Measurements from ENCODE around the gene RERE. TPM values are rescaled to one million over a fixed set of nuclear protein-coding genes. Genes with fewer than 3 reads are reported as not detected.

The RERE gene
- total and polyA plus RNA-seq, 2 donors (not counting 3 experiments of a cell fraction or from before 2014, with no cell fraction given): 14.1 to 113 TPM

GRCh38 chr1:8669606-8670335 lies 147.7 kb downstream of the RERE start:
- dilution Hi-C loops (cut with MboI; ENCODE audit: extremely low pct_ligation_motif_present, low sequenced_read_pairs) (no loop called here), intact Hi-C loops (cut with micrococcal nuclease) (loop anchor here (2.0 to 5.0 kb wide), 4 partner anchors 69 to 247 kb away; no protein-coding TSS in a partner anchor)
- TF ChIP-seq MYC (IDR thresholded peaks at IDR 0.05; ENCODE audit: low read depth, low read length) (no peak), CTCF (IDR thresholded peaks at IDR 0.05; ENCODE audit: extremely low read depth in 1 of 2, insufficient read depth in 1 of 2, low read depth in 1 of 2, low read length in 2 of 2) (no peak), EZH2 (IDR thresholded peaks at IDR 0.05; ENCODE audit: borderline replicate concordance, low read depth, low read length, severe bottlenecking) (no peak), FOS (IDR thresholded peaks at IDR 0.05; ENCODE audit: borderline replicate concordance, insufficient read depth, low read length) (no peak), GATA2 (IDR thresholded peaks at IDR 0.05; ENCODE audit: insufficient read depth, insufficient read length, low read depth, low read length) (no peak), JUN (IDR thresholded peaks at IDR 0.05; ENCODE audit: borderline replicate concordance, insufficient read depth, insufficient read length, low read depth) (no peak), POLR2A (IDR thresholded peaks at IDR 0.05; ENCODE audit: low read depth, low read length) (no peak), POLR2AphosphoS5 (IDR thresholded peaks at IDR 0.05; ENCODE audit: insufficient read depth, low read depth, low read length) (no peak)
- TF ChIP-seq, protein P1, sequence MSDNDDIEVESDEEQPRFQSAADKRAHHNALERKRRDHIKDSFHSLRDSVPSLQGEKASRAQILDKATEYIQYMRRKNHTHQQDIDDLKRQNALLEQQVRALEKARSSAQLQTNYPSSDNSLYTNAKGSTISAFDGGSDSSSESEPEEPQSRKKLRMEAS (IDR thresholded peaks at IDR 0.05; ENCODE audit: insufficient read depth, insufficient read length): no peak
- ChIA-PET CTCF (interaction anchor here (0.6 to 8.7 kb wide), 15 partner anchors 8 to 181 kb away, joined by 3 to 102 read pairs (median 5); no protein-coding TSS in a partner anchor), POLR2A (no interaction called here)
- no peak for FAIRE-seq
- DNase-seq (ENCODE audit: low read depth, low spot score): no peak
- Histone ChIP-seq H3K79me2 (ENCODE audit: control insufficient read depth, insufficient read depth, low read length) (peaks cover 84% of the 10 kb centered on the region), H3K9me1 (replicated peaks; ENCODE audit: control insufficient read depth, extremely low read depth, insufficient read depth, low read length) (no peaks in the 10 kb centered on the region), H3K4me3 (replicated peaks in 1 of 3; ENCODE audit: insufficient read depth in 1 of 3, low read depth in 1 of 3, low read length in 3 of 3) (no peak overlapping the region), H3K36me3 (ENCODE audit: control insufficient read depth in 2 of 2, extremely low read depth in 1 of 2, insufficient read depth in 2 of 2, low read length in 2 of 2) (no peaks in the 10 kb centered on the region), H4K20me1 (replicated peaks; ENCODE audit: control insufficient read depth, extremely low read depth, insufficient read depth, low read length) (peaks cover 3% of the 10 kb centered on the region), H3K4me2 (ENCODE audit: insufficient read depth, low read length) (no peak overlapping the region), H3K27me3 (ENCODE audit: control insufficient read depth in 2 of 2, insufficient read depth in 2 of 2, low read length in 2 of 2) (no peaks in the 10 kb centered on the region), H3K9me3 (replicated peaks; ENCODE audit: control insufficient read depth, insufficient read depth, low read length) (no peaks in the 10 kb centered on the region), H2AFZ (ENCODE audit: low read depth, low read length) (no peak overlapping the region), H3K9ac (replicated peaks; ENCODE audit: extremely low read depth, insufficient read depth, low read length) (no peak overlapping the region), H3K4me1 (ENCODE audit: control insufficient read depth, extremely low read depth, insufficient read depth, low read length) (peaks cover 39% of the 10 kb centered on the region), H3K27ac (ENCODE audit: insufficient read depth, low read depth, low read length) (no peak overlapping the region)
- BruUV-seq (replicated peaks): no TSS peak
